ENCODE measurements around the gene APOBEC3G. TPM values are rescaled to one million over a fixed set of nuclear protein-coding genes. Genes with fewer than 3 reads are reported as not detected.

Gene APOBEC3G
- total RNA-seq, 1 donor from 2014 or later: 3.4 TPM

DNA sequence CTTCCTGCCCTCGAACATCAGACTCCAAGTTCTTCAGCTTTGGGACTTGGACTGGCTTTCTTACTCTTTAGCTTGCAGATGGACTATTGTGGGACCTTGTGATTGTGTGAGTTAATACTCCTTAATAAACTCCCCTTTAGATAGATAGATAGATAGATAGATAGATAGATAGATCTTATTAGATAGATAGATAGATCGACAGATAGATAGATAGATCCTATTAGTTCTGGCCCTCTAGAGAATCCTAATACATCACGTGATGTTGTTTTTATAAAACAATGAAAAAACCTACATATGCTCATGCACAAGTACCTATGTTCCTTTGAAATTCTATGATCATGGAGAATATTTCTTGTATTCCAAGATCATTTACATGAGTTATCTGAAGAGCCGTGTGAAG lies 43.9 kb downstream of the APOBEC3G start:
- no peak for FAIRE-seq
- H3K36me3 ChIP-seq (ENCODE audit: control insufficient read depth, insufficient read depth, low read length): no peaks in the 10 kb centered on the region
- TF ChIP-seq, protein P1, sequence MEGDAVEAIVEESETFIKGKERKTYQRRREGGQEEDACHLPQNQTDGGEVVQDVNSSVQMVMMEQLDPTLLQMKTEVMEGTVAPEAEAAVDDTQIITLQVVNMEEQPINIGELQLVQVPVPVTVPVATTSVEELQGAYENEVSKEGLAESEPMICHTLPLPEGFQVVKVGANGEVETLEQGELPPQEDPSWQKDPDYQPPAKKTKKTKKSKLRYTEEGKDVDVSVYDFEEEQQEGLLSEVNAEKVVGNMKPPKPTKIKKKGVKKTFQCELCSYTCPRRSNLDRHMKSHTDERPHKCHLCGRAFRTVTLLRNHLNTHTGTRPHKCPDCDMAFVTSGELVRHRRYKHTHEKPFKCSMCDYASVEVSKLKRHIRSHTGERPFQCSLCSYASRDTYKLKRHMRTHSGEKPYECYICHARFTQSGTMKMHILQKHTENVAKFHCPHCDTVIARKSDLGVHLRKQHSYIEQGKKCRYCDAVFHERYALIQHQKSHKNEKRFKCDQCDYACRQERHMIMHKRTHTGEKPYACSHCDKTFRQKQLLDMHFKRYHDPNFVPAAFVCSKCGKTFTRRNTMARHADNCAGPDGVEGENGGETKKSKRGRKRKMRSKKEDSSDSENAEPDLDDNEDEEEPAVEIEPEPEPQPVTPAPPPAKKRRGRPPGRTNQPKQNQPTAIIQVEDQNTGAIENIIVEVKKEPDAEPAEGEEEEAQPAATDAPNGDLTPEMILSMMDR (IDR thresholded peaks at IDR 0.05; ENCODE audit: insufficient read depth, low read length, severe bottlenecking): no peak
- H3K27me3 ChIP-seq (ENCODE audit: control insufficient read depth, insufficient read depth, low read length): no peaks in the 10 kb centered on the region
- DNase-seq (ENCODE audit: low read depth): no peak
- H3K4me3 ChIP-seq (ENCODE audit: low read depth, low read length): no peak overlapping the region

DNA sequence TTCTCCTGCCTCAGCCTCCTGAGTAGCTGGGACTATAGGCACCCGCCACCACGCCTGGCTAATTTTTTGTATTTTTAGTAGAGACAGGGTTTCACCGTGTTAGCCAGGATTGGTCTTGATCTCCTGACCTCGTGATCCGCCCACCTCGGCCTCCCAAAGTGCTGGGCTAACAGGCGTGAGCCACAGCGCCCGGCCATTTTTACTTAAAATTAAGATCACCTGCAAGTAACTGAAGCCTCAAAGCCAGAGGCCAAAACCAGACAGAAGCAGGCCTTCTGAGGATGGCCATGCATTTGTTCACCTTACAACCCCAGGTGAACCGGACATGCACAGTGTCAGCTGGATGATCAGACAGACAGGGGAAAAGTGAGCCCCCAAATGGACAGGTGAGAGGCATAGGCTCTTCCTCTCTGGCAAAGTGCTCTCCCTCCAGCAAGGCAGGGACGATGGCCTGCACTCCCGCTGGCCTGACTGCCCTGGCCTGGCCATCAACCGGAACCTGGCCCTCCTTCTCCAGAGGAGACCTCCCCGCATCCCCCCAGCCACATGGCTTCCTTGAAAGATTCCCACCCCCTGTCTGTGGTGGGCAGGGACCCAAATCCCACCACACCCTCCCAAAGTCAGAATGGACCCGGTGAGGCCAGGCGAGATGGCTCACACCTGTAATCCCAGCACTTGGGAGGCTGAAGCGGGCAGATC lies 45.8 kb downstream of the APOBEC3G start:
- no peak overlapping the region for H3K4me3 ChIP-seq (ENCODE audit: low read depth, low read length)
- TF ChIP-seq, protein P1 (IDR thresholded peaks at IDR 0.05; ENCODE audit: insufficient read depth, low read length, severe bottlenecking): no peak
- H3K27me3 ChIP-seq (ENCODE audit: control insufficient read depth, insufficient read depth, low read length): no peaks in the 10 kb centered on the region
- H3K36me3 ChIP-seq (ENCODE audit: control insufficient read depth, insufficient read depth, low read length): no peaks in the 10 kb centered on the region
- FAIRE-seq (no peak), DNase-seq (ENCODE audit: low read depth) (no peak)

DNA sequence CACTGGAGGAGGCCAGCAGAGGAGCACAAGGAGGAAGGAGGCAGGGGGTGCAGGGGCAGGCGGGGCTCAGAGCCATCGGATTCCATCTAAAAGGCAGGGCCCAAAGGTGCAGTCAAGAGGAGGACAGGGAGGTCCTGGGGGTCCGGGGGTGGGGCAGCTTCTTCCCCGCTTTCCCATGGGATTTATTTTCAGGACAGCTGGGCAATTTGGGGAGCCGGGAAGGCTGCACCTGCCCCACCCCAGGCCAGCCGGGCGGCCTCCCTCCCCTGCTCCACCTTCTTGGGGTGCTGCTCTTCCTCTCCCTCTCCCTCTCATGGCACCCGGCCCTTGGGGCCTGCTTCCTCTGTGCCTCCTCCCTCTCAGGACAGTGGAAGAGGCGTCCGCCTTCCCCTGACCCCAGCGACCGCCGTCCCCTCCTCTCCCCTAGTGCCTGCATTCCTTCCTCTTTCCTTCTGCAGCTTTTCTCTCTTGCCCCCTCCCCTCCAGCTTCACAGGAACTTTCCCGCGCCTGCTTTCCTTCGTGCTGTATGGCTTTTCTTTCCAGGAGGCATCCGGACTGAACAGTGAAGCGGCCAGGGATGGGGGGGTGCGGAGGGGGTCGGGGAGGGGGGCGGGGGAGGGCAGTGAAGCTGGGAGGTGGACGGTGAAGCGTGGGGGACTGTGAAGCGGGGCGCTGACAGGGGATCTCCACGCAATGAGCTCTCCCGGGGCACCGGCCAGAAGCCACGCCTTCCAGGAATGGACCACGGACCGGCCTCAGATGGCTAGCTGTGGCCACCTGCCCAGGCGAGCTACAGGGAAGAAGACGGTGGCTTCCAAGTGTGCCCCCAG lies 46.9 kb downstream of the APOBEC3G start:
- TF ChIP-seq, protein P1 (IDR thresholded peaks at IDR 0.05; ENCODE audit: insufficient read depth, low read length, severe bottlenecking): no peak
- no peaks in the 10 kb centered on the region for H3K36me3 ChIP-seq (ENCODE audit: control insufficient read depth, insufficient read depth, low read length)

DNA sequence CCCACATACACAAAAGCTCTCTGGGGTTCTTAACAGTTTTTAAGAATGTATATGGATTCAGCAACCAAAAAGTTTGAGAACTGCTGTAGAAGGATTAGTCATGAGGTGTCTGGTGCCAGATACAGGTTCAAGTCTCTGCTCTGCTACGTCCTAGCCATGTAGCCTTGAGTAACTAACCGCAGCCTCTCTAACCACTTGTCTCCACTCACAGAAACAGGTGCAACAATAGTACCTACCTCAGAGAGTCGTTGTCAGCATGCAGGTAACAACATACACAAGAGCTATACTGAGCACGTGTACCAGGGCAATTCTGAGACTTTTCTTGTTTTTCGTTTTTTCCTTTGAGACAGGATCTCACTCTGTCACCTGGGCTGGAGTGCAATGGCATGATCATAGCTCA lies 48.5 kb downstream of the APOBEC3G start:
- no peak overlapping the region for H3K4me3 ChIP-seq (ENCODE audit: low read depth, low read length)
- TF ChIP-seq, protein P1 (IDR thresholded peaks at IDR 0.05; ENCODE audit: insufficient read depth, low read length, severe bottlenecking): no peak
- FAIRE-seq (no peak), DNase-seq (ENCODE audit: low read depth) (no peak)
- no peaks in the 10 kb centered on the region for H3K36me3 ChIP-seq (ENCODE audit: control insufficient read depth, insufficient read depth, low read length)
- no peaks in the 10 kb centered on the region for H3K27me3 ChIP-seq (ENCODE audit: control insufficient read depth, insufficient read depth, low read length)

More for the DNA sequence above, 46.9 kb downstream of the APOBEC3G start:
- no peak overlapping the region for H3K4me3 ChIP-seq (ENCODE audit: low read depth, low read length)
- no peak for DNase-seq (ENCODE audit: low read depth)
- FAIRE-seq: no peak
- no peaks in the 10 kb centered on the region for H3K27me3 ChIP-seq (ENCODE audit: control insufficient read depth, insufficient read depth, low read length)

DNA sequence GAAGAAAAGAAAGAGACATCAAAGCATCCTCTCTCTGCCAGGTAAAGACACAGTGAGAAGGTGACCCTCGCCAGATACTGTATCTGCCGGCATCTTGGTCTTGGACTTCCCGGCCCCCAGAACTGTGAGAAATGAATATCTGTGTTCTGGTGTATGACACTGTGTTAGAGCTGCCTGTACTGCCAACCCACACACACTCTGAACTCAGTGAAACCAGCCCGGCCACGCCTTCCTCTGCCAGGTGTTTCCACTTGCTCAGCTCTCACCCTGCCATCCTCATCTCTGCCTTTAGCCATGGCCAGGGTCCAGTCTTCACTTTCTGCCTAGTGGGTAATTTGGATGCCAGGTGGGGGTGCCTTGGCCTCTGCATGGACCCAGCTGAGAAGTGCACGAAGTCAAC lies 51.4 kb downstream of the APOBEC3G start:
- Histone ChIP-seq H3K36me3 (ENCODE audit: control insufficient read depth, insufficient read depth, low read length) (no peaks in the 10 kb centered on the region), H3K4me3 (ENCODE audit: low read depth, low read length) (no peak overlapping the region), H3K27me3 (ENCODE audit: control insufficient read depth, insufficient read depth, low read length) (peaks cover 3% of the 10 kb centered on the region)
- DNase-seq (ENCODE audit: low read depth) (no peak), FAIRE-seq (no peak)
- TF ChIP-seq, protein P1 (IDR thresholded peaks at IDR 0.05; ENCODE audit: insufficient read depth, low read length, severe bottlenecking): no peak
